Naive B cell (primary cell): ENCODE results near the gene CPOX. TPM values are rescaled to one million over a fixed set of nuclear protein-coding genes. Genes with fewer than 3 reads are reported as not detected.

Source experiments
- ATAC-seq, 2 donors: fragments of 150-1000 bp; cut with Tn5 transposase; 2 replicates each; pipeline ENCODE4 v1.10.0; 2021; ENCODE audit warnings: low read depth in 2 of 2, mild to moderate bottlenecking in 2 of 2, moderate library complexity in 2 of 2
- DNase-seq: peaks from one replicate; pipeline ENCODE4 v3.0.0; 2022
- H3K27ac Mint-ChIP-seq, 6 donors: one replicate each; pipeline ENCODE4 v1.8.0; 2020 to 2022; ENCODE audit warnings: mild to moderate bottlenecking in 6 of 6, mixed read lengths in 6 of 6, moderate library complexity in 5 of 6, inconsistent platforms in 2 of 6
- H3K27me3 Mint-ChIP-seq, 3 donors: one replicate each; pipeline ENCODE4 v1.8.0; 2021 to 2022; ENCODE audit warnings: mixed read lengths in 3 of 3, mild to moderate bottlenecking in 1 of 3
- H3K36me3 Mint-ChIP-seq, 2 donors: one replicate each; pipeline ENCODE4 v1.8.0; 2020 to 2022; ENCODE audit warnings: mixed read lengths in 2 of 2, inconsistent platforms in 1 of 2, mild to moderate bottlenecking in 1 of 2
- H3K4me1 Mint-ChIP-seq, 3 donors: one replicate each; pipeline ENCODE4 v1.8.0; 2020 to 2022; ENCODE audit warnings: mixed read lengths in 3 of 3, inconsistent platforms in 1 of 3, mild to moderate bottlenecking in 1 of 3, moderate library complexity in 1 of 3
- H3K4me3 Mint-ChIP-seq, 8 donors: one replicate each; pipeline ENCODE4 v1.8.0; 2020 to 2022; ENCODE audit warnings: mild to moderate bottlenecking in 8 of 8, mixed read lengths in 8 of 8, moderate library complexity in 8 of 8, inconsistent platforms in 2 of 8
- H3K9me3 Mint-ChIP-seq, 7 donors: one replicate each; pipeline ENCODE4 v1.8.0; 2020 to 2022; ENCODE audit warnings: mixed read lengths in 7 of 7, mild to moderate bottlenecking in 5 of 7, inconsistent platforms in 2 of 7, moderate library complexity in 1 of 7
- polyA plus RNA-seq, 6 donors: library from polyadenylated mRNA; unstranded; fragments of 300-500 nt; fragmentation: Illumina TruSeq; gene quantifications; one replicate each; pipeline ENCODE4 v1.2.3, GENCODE V29; 2021; ENCODE audit warnings: low read depth in 6 of 6

Gene CPOX
- polyA plus RNA-seq, 6 donors from 2014 or later, result 1.9 to 3.5 (median 2.4) TPM

- H3K36me3 Mint-ChIP-seq, result no peaks in the 10 kb centered on the region
- H3K4me1 Mint-ChIP-seq, result peaks cover 0 to 3% (median 0%) of the 10 kb centered on the region in 3 donors
- no peaks in the 10 kb centered on the region for H3K9me3 Mint-ChIP-seq
- ATAC-seq (no peak), DNase-seq (no peak)
- no peak overlapping the region for H3K4me3 Mint-ChIP-seq
- peaks cover 0 to 17% (median 12%) of the 10 kb centered on the region in 3 donors for H3K27me3 Mint-ChIP-seq
- no peak overlapping the region for H3K27ac Mint-ChIP-seq
Observed at GRCh38 chr3:98532709-98533571, 60.5 kb downstream of the CPOX start.

- peaks cover 0 to 17% (median 12%) of the 10 kb centered on the region in 3 donors for H3K27me3 Mint-ChIP-seq
Observed at GRCh38 chr3:98532275-98532637, 61.2 kb downstream of the CPOX start.

GRCh38 chr3:98531622-98532274 is 61.7 kb downstream of the CPOX start, which contains the start of gene GPR15:
Gene GPR15 (plus strand): TSS chr3:98531978. CDS start chr3:98532034, 56 bp downstream.
- H3K4me1 Mint-ChIP-seq, result peaks cover 0 to 3% (median 0%) of the 10 kb centered on the region in 3 donors
- ATAC-seq (peak in 1 of 2 donors; percentile 27), DNase-seq (no peak)
- no peaks in the 10 kb centered on the region for H3K36me3 Mint-ChIP-seq
- no peak within 1 kb of the TSS for H3K4me3 Mint-ChIP-seq
- peaks cover 0 to 17% (median 11%) of the 10 kb centered on the region in 3 donors for H3K27me3 Mint-ChIP-seq
- H3K9me3 Mint-ChIP-seq, result no peaks in the 10 kb centered on the region
- H3K27ac Mint-ChIP-seq, result no peak within 1 kb of the TSS

More at GRCh38 chr3:98532275-98532637, 61.2 kb downstream of the CPOX start:
- Mint-ChIP-seq H3K4me3 (no peak overlapping the region), H3K36me3 (no peaks in the 10 kb centered on the region), H3K9me3 (no peaks in the 10 kb centered on the region), H3K4me1 (peaks cover 0 to 3% (median 0%) of the 10 kb centered on the region in 3 donors), H3K27ac (no peak overlapping the region)
- DNase-seq (no peak), ATAC-seq (no peak)

GRCh38 chr3:98530676-98531075 is 62.7 kb downstream of the CPOX start:
- Mint-ChIP-seq H3K36me3 (no peaks in the 10 kb centered on the region), H3K27me3 (peaks cover 0 to 17% (median 9%) of the 10 kb centered on the region in 3 donors), H3K4me3 (no peak overlapping the region), H3K27ac (no peak overlapping the region), H3K9me3 (no peaks in the 10 kb centered on the region), H3K4me1 (peaks cover 0 to 3% (median 0%) of the 10 kb centered on the region in 3 donors)
- ATAC-seq (no peak), DNase-seq (no peak)

- Mint-ChIP-seq H3K27me3 (peaks cover 0 to 17% (median 9%) of the 10 kb centered on the region in 3 donors), H3K36me3 (no peaks in the 10 kb centered on the region), H3K4me3 (no peak overlapping the region), H3K9me3 (no peaks in the 10 kb centered on the region), H3K27ac (no peak overlapping the region), H3K4me1 (peaks cover 0 to 3% (median 0%) of the 10 kb centered on the region in 3 donors)
- DNase-seq, result no peak
- no peak for ATAC-seq
Observed at GRCh38 chr3:98529856-98530459, 63.5 kb downstream of the CPOX start.

Other genes with a start within 250 kb of the CPOX start
- not detected for gene OR5K4, start 239.8 kb downstream of the CPOX start, polyA plus RNA-seq
- gene OR5K3, start 202.9 kb downstream of the CPOX start, polyA plus RNA-seq, result not detected
- gene OR5K1, start 130.4 kb downstream of the CPOX start, polyA plus RNA-seq, result not detected
- not detected for gene OR5K2, start 95.9 kb downstream of the CPOX start, polyA plus RNA-seq
- 100 to 1,000 TPM in 1 of 6 donors, 10 to 100 TPM in 5; 53.1 to 153 (median 66.3) TPM for gene CLDND1, start 70.7 kb downstream of the CPOX start, polyA plus RNA-seq
- under 1 TPM in 2 of 6 donors, not detected in 4; 0.25 to 0.32 TPM for gene GPR15, start 61.6 kb downstream of the CPOX start, polyA plus RNA-seq
- gene ST3GAL6, start 169.7 kb upstream of the CPOX start, polyA plus RNA-seq, result 1 to 10 TPM in 1 of 6 donors, under 1 TPM in 3, not detected in 2; 0.18 to 1.2 (median 0.31) TPM